Fibroblast of the aortic adventitia (primary cell): ENCODE results near the gene SPEM3. TPM values are rescaled to one million over a fixed set of nuclear protein-coding genes. Genes with fewer than 3 reads are reported as not detected.
A peak's percentile ranks its signal among the peaks of the same experiment; 100 is the strongest.

Experiments used
- DNase-seq: peaks from one replicate; pipeline ENCODE4 v3.0.0-alpha.2; 2010; ENCODE audit warnings: low read depth
- H3K4me3 ChIP-seq: 2 replicates; pipeline ENCODE4 v1.5.1; 2011; ENCODE audit warnings: low read depth, mild to moderate bottlenecking, control low read depth, low read length, moderate library complexity
- total RNA-seq: library from RNA; depleted of rRNA; stranded (reverse); fragments of >200 nt; gene quantifications from 2 replicates; pipeline ENCODE4 v1.2.3, GENCODE V29; 2012; ENCODE audit warnings: low replicate concordance
- TF ChIP-seq, protein P1 (sequence below): IDR thresholded peaks from 2 replicates; pipeline ENCODE4 v1.5.1; 2011; ENCODE audit warnings: mild to moderate bottlenecking, low read length, control low read depth, inconsistent platforms; ENCODE audit not compliant: insufficient read depth

SPEM3 gene
- total RNA-seq, 1 donor, result not detected

DNA sequence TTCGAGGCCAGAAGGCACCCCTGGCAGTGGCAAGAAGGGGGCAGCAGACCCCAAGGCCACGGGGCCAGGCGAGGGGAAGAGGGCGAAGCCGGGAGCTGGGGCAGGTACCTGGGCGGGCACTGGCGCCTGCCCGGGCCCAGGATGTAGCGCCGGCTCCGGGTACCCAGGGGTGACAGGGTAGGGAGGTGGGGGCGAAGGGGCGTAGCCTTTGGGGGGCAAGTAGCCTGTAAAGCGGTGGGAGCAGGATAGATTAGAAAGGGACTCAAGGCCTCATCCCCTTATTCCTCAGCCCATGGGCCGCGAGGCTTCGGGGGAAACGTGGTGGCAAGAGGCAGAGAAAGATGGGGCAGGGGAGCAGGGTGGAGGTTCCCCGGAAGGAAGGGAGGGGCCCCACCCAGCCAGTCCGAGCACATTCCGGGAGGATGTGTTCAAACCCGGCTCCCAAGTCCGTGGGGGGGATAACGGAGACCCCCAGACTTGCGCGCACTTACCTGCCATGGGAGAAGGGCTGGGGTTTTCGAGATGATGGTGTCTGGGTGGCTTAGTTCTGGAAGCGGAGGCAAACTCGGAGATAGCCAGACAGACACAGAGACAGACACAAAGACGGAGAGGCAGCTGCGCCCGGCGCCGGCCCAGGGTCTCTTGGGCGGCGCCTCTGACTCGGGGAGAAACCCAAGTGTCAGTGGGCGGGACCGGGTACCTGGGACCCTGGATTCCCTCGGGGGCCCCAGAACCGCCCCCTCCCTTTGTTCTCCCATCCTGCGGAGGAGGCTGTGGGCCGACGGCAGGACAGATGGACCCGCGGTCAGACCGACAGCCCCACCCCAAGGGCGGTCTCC, 34.8 kb upstream of the SPEM3 start:
- TF ChIP-seq, protein P1, sequence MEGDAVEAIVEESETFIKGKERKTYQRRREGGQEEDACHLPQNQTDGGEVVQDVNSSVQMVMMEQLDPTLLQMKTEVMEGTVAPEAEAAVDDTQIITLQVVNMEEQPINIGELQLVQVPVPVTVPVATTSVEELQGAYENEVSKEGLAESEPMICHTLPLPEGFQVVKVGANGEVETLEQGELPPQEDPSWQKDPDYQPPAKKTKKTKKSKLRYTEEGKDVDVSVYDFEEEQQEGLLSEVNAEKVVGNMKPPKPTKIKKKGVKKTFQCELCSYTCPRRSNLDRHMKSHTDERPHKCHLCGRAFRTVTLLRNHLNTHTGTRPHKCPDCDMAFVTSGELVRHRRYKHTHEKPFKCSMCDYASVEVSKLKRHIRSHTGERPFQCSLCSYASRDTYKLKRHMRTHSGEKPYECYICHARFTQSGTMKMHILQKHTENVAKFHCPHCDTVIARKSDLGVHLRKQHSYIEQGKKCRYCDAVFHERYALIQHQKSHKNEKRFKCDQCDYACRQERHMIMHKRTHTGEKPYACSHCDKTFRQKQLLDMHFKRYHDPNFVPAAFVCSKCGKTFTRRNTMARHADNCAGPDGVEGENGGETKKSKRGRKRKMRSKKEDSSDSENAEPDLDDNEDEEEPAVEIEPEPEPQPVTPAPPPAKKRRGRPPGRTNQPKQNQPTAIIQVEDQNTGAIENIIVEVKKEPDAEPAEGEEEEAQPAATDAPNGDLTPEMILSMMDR, result peak; percentile 10
- no peak for DNase-seq
- H3K4me3 ChIP-seq, result peak overlapping the region; percentile 84

DNA sequence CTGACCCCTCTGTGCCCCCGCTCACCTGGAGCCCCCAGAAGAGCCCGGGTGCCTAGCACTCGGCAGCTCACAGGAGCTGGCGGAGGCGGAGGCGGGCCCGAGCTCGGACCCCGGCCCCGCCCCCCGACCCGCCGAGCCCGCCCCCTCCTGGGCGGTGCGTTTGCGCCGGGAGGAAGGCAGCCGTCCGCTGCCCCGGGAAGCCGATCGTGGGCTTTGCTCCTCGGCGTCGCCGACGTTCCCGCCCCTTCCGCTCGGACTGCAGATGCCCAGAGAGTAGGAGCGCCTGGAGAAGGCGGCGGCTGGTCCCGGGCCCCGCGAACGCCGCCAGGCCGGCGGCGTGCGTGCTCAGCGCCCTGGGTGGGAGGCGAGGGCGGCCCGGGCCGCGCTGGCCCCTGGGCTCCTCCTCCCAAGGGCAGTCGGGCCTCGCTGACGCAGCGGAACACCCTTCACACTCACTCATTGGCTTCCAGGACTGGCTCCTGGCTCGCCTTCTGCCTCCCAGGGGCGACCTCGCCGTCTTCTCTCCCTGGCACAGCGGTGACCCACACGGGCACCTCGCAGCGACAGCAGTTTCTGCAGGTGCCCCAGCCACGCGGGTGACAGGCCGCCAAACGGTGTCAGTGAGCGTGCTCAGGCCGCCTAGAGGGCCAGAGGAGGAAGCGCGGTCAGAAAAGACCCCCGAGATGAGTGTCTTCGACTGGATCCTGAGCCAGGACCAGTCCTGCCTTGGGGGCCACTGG, 34.0 kb upstream of the SPEM3 start, which contains the start of gene PLSCR3:
Gene PLSCR3, minus strand, starts transcription at position 74 of the 740 bp plus-strand sequence. CDS start 415 bp downstream, outside the sequence.
- peak within 1 kb of the TSS; percentile 84 for H3K4me3 ChIP-seq
- TF ChIP-seq, protein P1, result peak; percentile 58
- peak; percentile 81 for DNase-seq

DNA sequence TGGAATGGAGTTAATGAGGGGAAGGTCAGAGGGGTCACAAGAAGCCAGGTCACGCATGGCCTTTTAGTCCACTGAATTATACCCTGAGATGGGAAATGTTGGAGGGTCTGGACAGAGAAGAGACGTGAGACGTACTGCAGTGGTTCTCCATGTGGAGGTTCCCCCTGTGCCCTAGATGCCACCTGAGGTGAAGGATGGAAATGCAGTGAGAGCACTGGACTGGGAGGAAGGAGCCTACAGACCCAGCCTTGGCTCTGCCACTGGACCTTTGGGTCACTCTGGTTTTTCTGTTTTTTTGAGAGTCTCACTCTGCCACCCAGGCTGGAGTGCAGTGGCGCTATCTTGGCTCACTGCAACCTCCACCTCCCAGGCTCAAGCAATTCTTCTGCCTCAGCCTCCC, 32.5 kb upstream of the SPEM3 start:
- H3K4me3 ChIP-seq, result no peak overlapping the region
- TF ChIP-seq, protein P1, result no peak
- DNase-seq, result no peak

DNA sequence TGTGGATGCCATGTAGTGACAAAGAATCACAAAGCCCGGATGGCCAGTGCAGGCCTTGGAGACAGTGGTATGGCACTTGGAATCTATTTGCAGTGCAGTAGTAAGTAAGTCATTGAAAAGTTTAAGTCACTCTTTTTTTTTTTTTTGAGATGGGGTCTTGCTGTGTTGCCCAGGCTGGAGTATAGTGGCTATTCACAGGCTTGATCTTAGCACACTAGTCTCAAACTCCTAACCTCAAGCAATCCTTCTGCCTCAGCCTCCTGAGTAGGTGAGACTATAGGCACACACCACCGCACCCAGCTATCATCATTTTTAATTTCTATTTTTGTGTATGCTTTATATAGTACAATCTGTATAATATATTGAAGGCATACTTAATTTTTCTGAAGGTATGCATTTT, 30.0 kb upstream of the SPEM3 start:
- TF ChIP-seq, protein P1, result no peak
- no peak for DNase-seq
- H3K4me3 ChIP-seq, result no peak overlapping the region

DNA sequence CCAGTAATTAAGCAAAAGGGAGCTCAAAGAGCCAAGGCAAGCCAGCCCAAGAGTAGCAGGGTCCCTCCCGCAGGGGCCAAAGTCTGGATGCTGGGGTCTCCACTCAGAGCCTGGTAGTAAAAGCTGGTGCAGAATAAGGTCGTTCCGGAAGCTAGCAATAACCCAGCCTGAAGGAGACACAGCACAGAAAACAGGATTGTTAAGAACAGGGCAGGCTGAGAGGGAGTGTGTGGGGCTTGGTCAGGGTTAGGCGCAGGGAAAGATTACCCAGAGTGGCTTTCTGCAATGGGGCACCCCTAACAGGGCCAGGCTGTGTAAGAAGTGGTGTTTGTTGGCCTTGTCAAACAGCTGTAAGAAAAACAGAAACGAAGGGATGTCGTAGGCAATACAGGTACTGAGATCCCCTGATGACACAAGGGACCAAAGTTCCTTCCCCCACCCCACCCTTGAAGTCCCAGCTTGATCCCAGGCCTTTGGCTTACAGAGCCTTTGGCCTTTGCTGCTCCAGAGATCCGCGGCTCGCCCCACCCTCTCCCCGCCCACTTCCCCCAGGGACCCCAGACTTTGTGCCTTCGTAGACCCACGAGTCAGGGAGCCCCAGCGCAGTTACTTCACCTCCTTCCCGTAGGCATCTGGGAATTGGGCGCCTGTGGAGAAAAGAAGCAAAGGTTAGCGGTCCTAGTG, 25.5 kb upstream of the SPEM3 start:
- H3K4me3 ChIP-seq, result peak overlapping the region; percentile 83
- DNase-seq, result no peak
- TF ChIP-seq, protein P1, result no peak

DNA sequence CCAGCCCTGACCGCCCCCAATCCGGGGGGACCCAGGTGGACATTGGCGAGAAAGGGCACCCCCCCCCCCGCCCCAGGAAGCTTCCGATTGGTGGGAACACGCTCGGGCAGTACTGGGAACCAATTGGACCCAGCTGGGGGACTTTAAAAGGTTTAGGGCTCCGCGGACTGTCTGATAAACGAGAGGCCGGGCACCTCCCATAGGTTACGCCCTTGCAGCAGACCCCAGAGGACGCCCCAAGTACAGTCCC, 25.0 kb upstream of the SPEM3 start:
- H3K4me3 ChIP-seq, result peak overlapping the region; percentile 83
- TF ChIP-seq, protein P1, result no peak
- no peak for DNase-seq
